DMS79 (cell line): Measurements from ENCODE around the gene FSCN2.

ENCODE experiments used
- DNase-seq: peaks from one replicate; lab custom pipeline; 2025; lab: John Stamatoyannopoulos, UW

FSCN2 gene

DNA sequence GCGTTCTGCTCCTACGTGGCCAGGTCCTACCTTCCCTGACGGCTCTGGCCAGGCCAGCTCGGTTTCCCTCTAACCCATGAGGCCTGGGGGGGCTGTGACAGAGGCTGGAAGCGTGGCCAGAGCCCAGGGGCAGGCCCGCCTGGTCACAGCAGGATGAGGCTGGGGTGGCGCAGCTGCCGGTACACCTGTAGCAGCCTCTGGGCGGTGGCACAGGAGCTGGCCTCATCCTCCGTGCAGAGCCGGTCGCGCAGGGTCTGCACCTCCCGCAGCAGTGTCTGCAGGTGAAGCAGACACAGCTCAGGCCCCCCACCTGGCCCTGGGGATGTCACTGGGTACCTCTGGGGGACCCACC is 12.5 kb downstream of the FSCN2 start:
- DNase-seq, result no peak

GRCh38 chr17:81541123-81541522 is 12.9 kb downstream of the FSCN2 start:
- no peak for DNase-seq

- no peak for DNase-seq
Measured at GRCh38 chr17:81542431-81543338, 14.5 kb downstream of the FSCN2 start.

DNA sequence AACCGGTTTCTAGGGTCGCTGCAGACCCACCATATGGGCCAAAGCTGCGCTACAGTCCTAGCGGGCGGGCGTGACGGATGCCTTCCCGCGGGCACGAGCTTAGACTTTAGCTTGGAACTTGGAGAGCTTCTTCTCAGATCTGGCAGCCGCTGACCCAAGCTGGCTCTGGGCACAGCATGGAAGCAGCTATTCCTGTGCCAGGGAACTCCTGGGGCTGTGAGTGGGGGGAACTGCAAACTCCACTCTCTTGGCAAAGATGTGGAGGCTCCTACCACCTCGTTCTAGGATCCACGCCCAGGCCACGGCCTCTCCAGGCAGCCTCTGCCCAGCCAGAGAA is 15.1 kb downstream of the FSCN2 start:
- no peak for DNase-seq

DNA sequence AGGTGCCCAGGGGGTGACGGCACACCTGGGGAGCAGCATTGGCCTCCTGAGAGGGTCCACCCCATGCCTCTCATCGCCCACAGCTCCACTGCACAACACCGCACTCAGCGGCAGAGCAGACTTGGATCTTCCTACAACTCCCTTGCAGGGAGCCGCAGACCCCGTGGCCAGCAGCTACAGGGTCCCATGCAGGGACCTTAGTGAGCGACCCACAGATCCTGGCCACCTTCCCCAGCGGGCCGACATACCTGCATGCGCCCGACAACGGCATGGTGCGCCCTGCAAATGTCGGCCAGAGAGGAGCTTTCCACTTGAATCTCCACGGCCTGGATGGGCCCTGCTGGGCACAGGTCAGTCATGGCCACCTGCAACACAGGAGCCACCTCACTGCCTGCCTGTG is 15.6 kb downstream of the FSCN2 start:
- DNase-seq, result no peak

GRCh38 chr17:81544281-81544974 is 16.3 kb downstream of the FSCN2 start:
- DNase-seq, result no peak

- no peak for DNase-seq
Measured at GRCh38 chr17:81545160-81545949, 17.2 kb downstream of the FSCN2 start.

GRCh38 chr17:81546906-81547613 is 18.9 kb downstream of the FSCN2 start:
- no peak for DNase-seq

- DNase-seq, result no peak
Measured at GRCh38 chr17:81547614-81547982, 19.4 kb downstream of the FSCN2 start.

DNA sequence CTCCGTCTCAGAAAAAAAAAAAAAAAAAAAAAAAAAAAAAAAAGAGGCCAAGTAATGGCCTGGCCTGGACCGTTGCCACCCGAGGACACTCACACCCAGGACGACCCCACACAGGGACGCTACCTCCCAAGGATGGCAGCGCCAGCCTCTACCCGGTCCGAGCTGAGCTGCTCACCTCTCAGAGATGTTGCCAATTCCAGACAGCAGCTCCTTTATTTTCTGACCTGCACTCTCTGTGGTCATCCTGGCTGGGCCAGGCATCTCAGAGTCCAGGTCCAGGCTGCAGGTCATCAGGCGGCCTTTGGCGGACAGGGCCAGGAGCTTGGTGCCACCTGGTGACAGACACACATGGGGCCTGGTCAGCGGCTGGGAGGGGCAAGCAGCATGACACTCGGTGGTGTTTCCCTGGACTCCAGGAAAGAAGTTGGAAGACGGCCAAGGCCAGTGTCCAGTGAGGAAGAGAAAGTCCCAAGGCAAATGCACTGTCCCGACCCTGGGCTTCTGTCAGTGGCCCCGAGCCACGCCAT is 20.9 kb downstream of the FSCN2 start:
- DNase-seq, result no peak

- no peak for DNase-seq
Measured at GRCh38 chr17:81549826-81550225, 21.6 kb downstream of the FSCN2 start.

DNA sequence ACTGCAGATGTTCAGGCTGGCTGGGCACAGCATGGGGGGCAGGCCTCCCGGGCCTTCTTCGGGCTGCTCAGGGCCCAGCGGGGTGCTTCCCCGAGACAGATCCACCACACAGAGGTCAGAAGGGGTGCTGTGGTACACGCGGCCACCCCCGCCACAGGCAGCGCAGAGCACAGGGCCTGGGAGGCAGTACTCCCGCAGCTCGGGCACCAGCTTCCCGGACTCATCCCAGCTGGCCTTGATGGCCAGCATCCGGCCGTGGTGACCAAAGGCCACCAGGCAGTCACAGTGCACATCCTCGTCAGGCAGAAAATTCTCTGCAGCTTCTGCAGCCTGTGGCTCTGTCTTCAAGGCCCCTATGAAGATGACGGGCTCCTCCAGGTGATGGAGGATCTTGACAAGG is 22.1 kb downstream of the FSCN2 start:
- DNase-seq, result no peak

DNA sequence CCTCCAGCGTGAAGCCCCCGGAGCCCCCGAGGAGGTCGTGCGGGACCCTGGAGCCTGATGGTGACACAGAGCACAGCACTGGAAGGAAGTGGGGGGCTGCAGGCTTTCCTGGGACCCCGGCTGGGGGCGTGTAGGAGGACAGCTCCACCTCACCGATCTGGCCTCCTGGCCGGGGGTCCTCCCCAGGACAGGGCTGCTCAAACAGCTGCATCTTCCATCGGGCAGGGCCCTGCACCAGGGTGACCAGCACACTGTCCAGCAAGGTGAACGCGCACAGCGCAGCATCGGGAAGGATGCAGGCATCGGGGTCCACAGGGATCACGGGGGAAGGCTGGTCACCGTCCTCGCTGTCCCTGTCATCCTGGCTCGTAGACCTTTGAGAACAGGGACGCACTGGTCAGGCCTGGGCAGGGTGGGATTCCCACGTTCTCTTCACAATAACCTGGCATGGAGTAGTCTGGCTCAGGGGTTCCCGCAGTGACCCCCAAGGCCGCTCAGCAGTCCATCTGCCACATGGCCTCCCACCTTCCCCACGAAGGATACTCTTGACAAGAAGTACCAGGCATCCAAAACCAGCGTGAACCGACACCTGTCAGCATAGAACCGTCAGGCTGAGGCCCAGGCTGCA is 22.8 kb downstream of the FSCN2 start:
- DNase-seq, result no peak

GRCh38 chr17:81551458-81552243 is 23.5 kb downstream of the FSCN2 start:
- DNase-seq, result no peak

- no peak for DNase-seq
Measured at GRCh38 chr17:81552244-81553017, 24.3 kb downstream of the FSCN2 start, which contains the start of gene FAAP100. FAAP100 (minus strand) TSS chr17:81552353; CDS start chr17:81552330, 23 bp downstream.

DNA sequence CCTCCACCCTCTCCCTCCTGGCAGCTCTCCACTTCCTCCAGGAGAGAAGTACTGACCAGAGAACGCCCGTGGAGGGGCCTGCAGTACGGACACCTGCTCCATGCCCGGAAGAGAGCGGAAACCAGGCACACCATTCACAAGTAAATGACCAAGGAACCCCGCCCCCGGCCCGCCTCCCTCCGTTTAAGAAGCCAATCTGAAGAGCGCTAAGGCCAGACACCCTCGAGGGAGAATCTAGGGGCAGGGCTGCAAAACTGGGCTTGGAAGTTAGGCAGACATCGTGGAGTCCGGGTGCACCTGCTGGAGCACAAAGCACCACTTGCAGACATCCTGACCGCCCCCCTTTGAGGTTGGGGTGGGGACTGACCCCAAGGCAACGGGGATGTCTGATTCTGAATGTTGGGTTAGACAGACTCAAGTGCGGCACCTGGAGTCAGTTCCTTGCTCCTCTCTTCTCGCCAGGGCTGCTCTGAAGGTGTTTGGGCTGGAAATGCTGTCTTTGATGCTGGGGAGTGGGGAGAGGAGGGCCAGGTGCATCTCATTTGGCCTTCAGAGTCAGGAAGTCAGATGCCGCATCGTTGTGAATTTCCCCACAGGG is 24.9 kb downstream of the FSCN2 start:
- peak; percentile 79 for DNase-seq

DNA sequence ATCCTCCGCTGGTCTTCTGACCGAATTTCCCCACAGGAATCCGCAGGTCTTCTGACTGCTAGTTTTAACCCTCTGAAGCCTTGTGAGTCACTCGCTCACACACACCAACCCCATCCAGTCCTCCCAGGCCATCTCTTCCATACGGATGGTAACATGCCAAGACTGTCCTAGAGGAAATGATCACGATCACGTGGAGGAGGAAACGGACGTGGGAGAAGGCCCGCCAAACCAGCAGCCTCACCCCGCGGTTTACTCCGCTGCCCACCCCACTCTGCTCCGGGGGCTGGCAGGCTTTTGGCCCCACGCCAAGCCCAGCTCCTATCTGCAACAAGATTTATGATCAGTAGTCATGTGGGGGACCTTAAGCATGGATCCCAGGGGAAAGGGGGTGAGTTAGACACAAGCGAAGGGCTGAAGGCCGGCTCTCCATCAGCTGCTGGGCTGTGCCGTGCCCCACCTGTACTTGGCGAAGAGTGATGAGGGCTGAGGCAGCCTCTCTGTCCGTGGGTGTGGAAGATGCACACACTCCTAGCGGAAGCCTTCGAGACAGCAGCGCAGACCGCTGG is 25.5 kb downstream of the FSCN2 start:
- DNase-seq, result peak; percentile 42

DNA sequence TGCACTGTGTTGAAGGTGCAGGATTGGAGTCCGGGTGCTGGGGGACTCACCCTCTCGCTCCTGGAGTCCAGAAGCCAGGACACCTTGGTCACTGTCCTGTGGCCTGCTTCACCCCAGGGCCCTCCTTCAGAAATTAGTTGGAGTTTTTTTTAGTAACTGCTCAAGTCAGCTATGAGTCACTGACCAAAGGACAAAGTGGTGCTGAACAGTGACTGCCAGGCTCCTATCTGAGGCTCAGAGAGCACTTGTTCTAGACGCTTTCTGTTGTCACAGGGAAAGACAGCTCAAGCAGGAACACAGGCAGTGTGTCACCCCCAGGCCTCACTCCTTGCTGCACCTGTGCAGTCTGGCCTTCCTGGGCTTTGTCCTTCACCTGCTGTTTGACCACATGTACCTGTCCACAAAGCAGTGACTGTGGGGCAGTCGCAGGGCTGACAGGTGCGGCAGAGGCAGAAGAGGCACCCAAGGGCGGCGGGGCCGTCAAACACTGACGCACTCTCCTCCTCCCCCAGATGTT is 28.1 kb downstream of the FSCN2 start:
- no peak for DNase-seq

DNA sequence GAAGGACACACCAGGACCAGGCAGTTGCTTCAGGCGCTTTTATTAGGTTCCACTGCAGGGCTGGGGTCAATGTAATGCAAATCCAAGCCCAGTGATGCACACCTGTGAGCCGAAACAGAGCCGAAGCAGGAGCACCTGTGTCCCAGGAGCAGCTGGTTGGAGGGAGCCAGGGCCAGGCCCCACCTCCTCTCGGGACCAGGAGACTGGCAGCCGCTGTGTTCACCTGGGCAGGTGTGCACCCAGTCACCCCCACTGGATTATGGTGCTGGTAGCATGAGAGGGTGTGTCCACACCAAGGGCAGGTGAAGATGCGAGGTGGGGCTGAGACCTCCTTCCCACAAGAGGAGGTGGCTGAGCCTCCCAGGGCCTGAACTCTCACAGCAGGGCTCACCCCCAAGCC is 28.7 kb downstream of the FSCN2 start:
- no peak for DNase-seq
